GM12878 (cell line): ENCODE data around the gene CMBL. TPM values are rescaled to one million over a fixed set of nuclear protein-coding genes. Genes with fewer than 3 reads are reported as not detected.

ENCODE experiments used
- BCL11A ChIP-seq: IDR thresholded peaks from 2 replicates; pipeline ENCODE4 v1.6.1; 2011; ENCODE audit warnings: low read depth, low read length
- CBX5 ChIP-seq: sonication (generic); IDR thresholded peaks from 2 replicates; pipeline ENCODE4 v1.6.1; 2016; ENCODE audit warnings: low read depth, moderate library complexity, mild to moderate bottlenecking, inconsistent platforms
- EED ChIP-seq: sonication (generic); IDR thresholded peaks from 2 replicates; pipeline ENCODE4 v1.6.1; 2016; ENCODE audit warnings: antibody characterized with exemption, low read depth
- JUNB ChIP-seq: IDR thresholded peaks from 2 replicates; pipeline ENCODE4 v1.6.1; 2016; ENCODE audit warnings: antibody characterized with exemption, mild to moderate bottlenecking
- MEF2B ChIP-seq: fragments of 450-650 bp; IDR thresholded peaks from 2 replicates; pipeline ENCODE4 v1.6.1; 2018; ENCODE audit warnings: mild to moderate bottlenecking, moderate library complexity; ENCODE audit not compliant: partially characterized antibody, poor library complexity, severe bottlenecking
- NFIC ChIP-seq: IDR thresholded peaks from 2 replicates; pipeline ENCODE4 v1.6.1; 2012; ENCODE audit warnings: low read depth, mild to moderate bottlenecking, inconsistent platforms, low read length, moderate library complexity
- NFXL1 ChIP-seq: fragments of 450-650 bp; IDR thresholded peaks from 2 replicates; pipeline ENCODE4 v1.6.1; 2017; ENCODE audit warnings: antibody characterized with exemption, mild to moderate bottlenecking, borderline replicate concordance
- PAX8 ChIP-seq: fragments of 450-650 bp; IDR thresholded peaks from 2 replicates; pipeline ENCODE4 v1.6.1; 2017; ENCODE audit warnings: mild to moderate bottlenecking, moderate library complexity
- POLR2A ChIP-seq: IDR thresholded peaks from 2 replicates; pipeline ENCODE4 v1.6.1; 2011; ENCODE audit warnings: low read depth, mild to moderate bottlenecking, low read length
- RCOR1 ChIP-seq: conservative IDR thresholded peaks from 2 replicates; pipeline ENCODE4 v1.6.1; 2012; ENCODE audit warnings: low read depth, low read length, improper control_type of control experiment
- RELA ChIP-seq: fragments of 450-650 bp; IDR thresholded peaks from 2 replicates; pipeline ENCODE4 v1.8.0; 2014; ENCODE audit warnings: borderline replicate concordance; ENCODE audit not compliant: partially characterized antibody
- SPI1 ChIP-seq: IDR thresholded peaks from 2 replicates; pipeline ENCODE4 v1.6.1; 2011; ENCODE audit warnings: low read depth, mild to moderate bottlenecking, low read length, moderate library complexity, borderline replicate concordance; ENCODE audit not compliant: insufficient read depth
- STAT3 ChIP-seq: IDR thresholded peaks from 2 replicates; pipeline ENCODE4 v1.6.1; 2011; ENCODE audit warnings: low read depth, low read length, improper control_type of control experiment
- YBX1 ChIP-seq: fragments of 450-650 bp; IDR thresholded peaks from 2 replicates; pipeline ENCODE4 v1.6.1; 2016; ENCODE audit warnings: antibody characterized with exemption
- ZNF24 ChIP-seq: fragments of 450-650 bp; IDR thresholded peaks from 2 replicates; pipeline ENCODE4 v1.6.1; 2017; ENCODE audit warnings: antibody characterized with exemption, mild to moderate bottlenecking
- ZNF384 ChIP-seq: IDR thresholded peaks from 2 replicates; pipeline ENCODE4 v1.6.1; 2012; ENCODE audit warnings: low read depth, mild to moderate bottlenecking, low read length, improper control_type of control experiment, borderline replicate concordance
- ZNF622 ChIP-seq: fragments of 450-650 bp; IDR thresholded peaks from 2 replicates; pipeline ENCODE4 v1.6.1; 2017; ENCODE audit warnings: mild to moderate bottlenecking, inconsistent platforms
- polyA plus RNA-seq, 11 experiments: library from polyadenylated mRNA; depleted of rRNA in 4 of 11; unstranded in 6 of 11; stranded (reverse) in 5 of 11; fragments of >200 nt; fragmentation: Nextera tagmentation in 4 of 11; fragmentation: Illumina TruSeq in 1 of 11; extraction: Ambion mirVana in 4 of 11; extraction: Trizol in 1 of 11; gene quantifications; 1 replicate in 1 of 11; 2 replicates in 10 of 11; pipeline versions ENCODE4 v1.2.1 to v1.2.3, GENCODE V29; 2011 to 2016; ENCODE audit warnings: inconsistent platforms in 2 of 11, missing spikeins in 2 of 11, low read depth in 1 of 11
- total RNA-seq, 4 experiments: library from RNA; depleted of rRNA in 3 of 4; stranded (reverse); fragments of >200 nt in 3 of 4; fragmentation: Illumina TruSeq in 1 of 4; extraction: Trizol in 1 of 4; gene quantifications; 2 replicates each; pipeline versions ENCODE4 v1.2.1 to v1.2.3, GENCODE V29; 2013 to 2021
- TF ChIP-seq, protein P1 (sequence below): fragments of 450-650 bp; IDR thresholded peaks from 2 replicates; pipeline ENCODE4 v1.6.1; 2017; ENCODE audit warnings: low read depth, mild to moderate bottlenecking, moderate library complexity
- TF ChIP-seq, protein P2 (sequence below): fragments of 450-650 bp; IDR thresholded peaks from 2 replicates; pipeline ENCODE4 v1.6.1; 2017; ENCODE audit warnings: mild to moderate bottlenecking, moderate library complexity
- TF ChIP-seq, protein P3 (sequence below): IDR thresholded peaks from 2 replicates; pipeline ENCODE4 v1.6.1; 2012; ENCODE audit warnings: low read depth, low read length, improper control_type of control experiment
- TF ChIP-seq, protein P4 (sequence below): IDR thresholded peaks from 2 replicates; pipeline ENCODE4 v1.6.1; 2012; ENCODE audit warnings: low read length, inconsistent platforms

The CMBL gene
- total and polyA plus RNA-seq, 10 of the 15 experiments (the other 5 are each of a cell fraction or from before 2014, with no cell fraction given), result 1.8 to 15.6 (median 7.5) TPM

DNA sequence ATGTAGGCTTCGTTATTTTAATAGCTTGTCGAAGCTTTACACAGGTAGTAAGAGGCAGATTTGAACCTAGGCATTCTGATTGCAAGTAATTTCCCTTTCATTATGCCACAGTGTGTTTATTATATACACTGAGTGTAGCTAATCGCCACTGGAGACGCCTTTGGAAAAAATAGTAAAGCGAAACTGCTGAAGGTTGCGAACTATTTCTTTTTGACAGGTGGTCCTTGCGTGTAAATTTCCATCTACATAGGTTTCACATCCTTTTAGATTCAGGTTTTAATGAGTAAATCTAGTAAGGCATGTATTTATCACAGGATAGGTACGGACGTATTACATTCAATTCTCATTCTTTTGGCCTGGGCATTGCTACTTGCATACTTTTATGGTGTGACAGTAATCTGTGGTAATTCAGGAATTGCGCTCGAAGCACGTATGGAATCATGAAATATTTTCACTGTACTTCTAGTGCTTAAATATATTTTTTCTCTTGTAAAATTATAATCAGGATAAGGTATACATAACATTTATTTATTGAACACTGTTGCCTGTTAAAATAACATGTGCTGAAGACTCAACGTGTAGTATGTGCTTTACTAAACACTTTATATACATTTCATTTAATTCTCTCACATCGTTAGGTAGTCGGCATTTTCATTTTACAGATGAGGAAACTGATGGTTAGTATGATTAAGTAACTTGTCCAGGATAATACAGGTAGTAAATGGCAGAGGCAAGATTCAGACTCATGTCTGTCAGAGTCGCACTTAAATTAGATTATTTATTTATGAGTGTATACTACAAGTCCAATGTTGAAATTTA, 47.6 kb upstream of the CMBL start (continued):
- TF ChIP-seq, protein P1, sequence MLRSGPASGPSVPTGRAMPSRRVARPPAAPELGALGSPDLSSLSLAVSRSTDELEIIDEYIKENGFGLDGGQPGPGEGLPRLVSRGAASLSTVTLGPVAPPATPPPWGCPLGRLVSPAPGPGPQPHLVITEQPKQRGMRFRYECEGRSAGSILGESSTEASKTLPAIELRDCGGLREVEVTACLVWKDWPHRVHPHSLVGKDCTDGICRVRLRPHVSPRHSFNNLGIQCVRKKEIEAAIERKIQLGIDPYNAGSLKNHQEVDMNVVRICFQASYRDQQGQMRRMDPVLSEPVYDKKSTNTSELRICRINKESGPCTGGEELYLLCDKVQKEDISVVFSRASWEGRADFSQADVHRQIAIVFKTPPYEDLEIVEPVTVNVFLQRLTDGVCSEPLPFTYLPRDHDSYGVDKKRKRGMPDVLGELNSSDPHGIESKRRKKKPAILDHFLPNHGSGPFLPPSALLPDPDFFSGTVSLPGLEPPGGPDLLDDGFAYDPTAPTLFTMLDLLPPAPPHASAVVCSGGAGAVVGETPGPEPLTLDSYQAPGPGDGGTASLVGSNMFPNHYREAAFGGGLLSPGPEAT, result 0 out of 2 replicates have a peak, but pooled peaks have one; percentile 23
- TF ChIP-seq SPI1 (peak; percentile 70), YBX1 (no peak), MEF2B (no peak), ZNF24 (no peak), PAX8 (no peak), RCOR1 (no peak), JUNB (peak; percentile 36; the same call in 1 of the 2 replicates), CBX5 (no peak), STAT3 (no peak), BCL11A (0 out of 2 replicates have a peak, but pooled peaks have one; percentile 20), NFXL1 (no peak), NFIC (peak; percentile 55), POLR2A (no peak), EED (no peak), ZNF622 (no peak), ZNF384 (peak; percentile 36; the same call in 1 of the 2 replicates), RELA (no peak)
- TF ChIP-seq, protein P2, sequence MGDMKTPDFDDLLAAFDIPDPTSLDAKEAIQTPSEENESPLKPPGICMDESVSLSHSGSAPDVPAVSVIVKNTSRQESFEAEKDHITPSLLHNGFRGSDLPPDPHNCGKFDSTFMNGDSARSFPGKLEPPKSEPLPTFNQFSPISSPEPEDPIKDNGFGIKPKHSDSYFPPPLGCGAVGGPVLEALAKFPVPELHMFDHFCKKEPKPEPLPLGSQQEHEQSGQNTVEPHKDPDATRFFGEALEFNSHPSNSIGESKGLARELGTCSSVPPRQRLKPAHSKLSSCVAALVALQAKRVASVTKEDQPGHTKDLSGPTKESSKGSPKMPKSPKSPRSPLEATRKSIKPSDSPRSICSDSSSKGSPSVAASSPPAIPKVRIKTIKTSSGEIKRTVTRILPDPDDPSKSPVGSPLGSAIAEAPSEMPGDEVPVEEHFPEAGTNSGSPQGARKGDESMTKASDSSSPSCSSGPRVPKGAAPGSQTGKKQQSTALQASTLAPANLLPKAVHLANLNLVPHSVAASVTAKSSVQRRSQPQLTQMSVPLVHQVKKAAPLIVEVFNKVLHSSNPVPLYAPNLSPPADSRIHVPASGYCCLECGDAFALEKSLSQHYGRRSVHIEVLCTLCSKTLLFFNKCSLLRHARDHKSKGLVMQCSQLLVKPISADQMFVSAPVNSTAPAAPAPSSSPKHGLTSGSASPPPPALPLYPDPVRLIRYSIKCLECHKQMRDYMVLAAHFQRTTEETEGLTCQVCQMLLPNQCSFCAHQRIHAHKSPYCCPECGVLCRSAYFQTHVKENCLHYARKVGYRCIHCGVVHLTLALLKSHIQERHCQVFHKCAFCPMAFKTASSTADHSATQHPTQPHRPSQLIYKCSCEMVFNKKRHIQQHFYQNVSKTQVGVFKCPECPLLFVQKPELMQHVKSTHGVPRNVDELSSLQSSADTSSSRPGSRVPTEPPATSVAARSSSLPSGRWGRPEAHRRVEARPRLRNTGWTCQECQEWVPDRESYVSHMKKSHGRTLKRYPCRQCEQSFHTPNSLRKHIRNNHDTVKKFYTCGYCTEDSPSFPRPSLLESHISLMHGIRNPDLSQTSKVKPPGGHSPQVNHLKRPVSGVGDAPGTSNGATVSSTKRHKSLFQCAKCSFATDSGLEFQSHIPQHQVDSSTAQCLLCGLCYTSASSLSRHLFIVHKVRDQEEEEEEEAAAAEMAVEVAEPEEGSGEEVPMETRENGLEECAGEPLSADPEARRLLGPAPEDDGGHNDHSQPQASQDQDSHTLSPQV, result no peak
- TF ChIP-seq, protein P3, sequence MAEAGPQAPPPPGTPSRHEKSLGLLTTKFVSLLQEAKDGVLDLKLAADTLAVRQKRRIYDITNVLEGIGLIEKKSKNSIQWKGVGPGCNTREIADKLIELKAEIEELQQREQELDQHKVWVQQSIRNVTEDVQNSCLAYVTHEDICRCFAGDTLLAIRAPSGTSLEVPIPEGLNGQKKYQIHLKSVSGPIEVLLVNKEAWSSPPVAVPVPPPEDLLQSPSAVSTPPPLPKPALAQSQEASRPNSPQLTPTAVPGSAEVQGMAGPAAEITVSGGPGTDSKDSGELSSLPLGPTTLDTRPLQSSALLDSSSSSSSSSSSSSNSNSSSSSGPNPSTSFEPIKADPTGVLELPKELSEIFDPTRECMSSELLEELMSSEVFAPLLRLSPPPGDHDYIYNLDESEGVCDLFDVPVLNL, result no peak
- TF ChIP-seq, protein P4, sequence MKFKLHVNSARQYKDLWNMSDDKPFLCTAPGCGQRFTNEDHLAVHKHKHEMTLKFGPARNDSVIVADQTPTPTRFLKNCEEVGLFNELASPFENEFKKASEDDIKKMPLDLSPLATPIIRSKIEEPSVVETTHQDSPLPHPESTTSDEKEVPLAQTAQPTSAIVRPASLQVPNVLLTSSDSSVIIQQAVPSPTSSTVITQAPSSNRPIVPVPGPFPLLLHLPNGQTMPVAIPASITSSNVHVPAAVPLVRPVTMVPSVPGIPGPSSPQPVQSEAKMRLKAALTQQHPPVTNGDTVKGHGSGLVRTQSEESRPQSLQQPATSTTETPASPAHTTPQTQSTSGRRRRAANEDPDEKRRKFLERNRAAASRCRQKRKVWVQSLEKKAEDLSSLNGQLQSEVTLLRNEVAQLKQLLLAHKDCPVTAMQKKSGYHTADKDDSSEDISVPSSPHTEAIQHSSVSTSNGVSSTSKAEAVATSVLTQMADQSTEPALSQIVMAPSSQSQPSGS, result 0 out of 2 replicates have a peak, but pooled peaks have one; percentile 14
